HepG2 (cell line): ENCODE measurements around the gene MPC1. TPM values are rescaled to one million over a fixed set of nuclear protein-coding genes. Genes with fewer than 3 reads are reported as not detected.
A peak's percentile ranks its signal among the peaks of the same experiment; 100 is the strongest.

Experiments used
- ARHGAP35 ChIP-seq: sonication (generic); formaldehyde crosslinking; IDR thresholded peaks from 2 replicates; pipeline ENCODE4 v1.9.0; 2022; ENCODE audit warnings: mild to moderate bottlenecking, inconsistent platforms, moderate library complexity, missing genetic modification reagents, borderline replicate concordance
- HNF1A ChIP-seq, 2 experiments: sonication (generic) in 1 of 2; formaldehyde crosslinking in 1 of 2; IDR thresholded peaks; 2 replicates each; pipeline versions ENCODE4 v1.4.0 to v1.6.1; 2016 to 2020; ENCODE audit warnings: borderline replicate concordance in 1 of 2, low read depth in 1 of 2, mild to moderate bottlenecking in 1 of 2, missing genetic modification reagents in 1 of 2
- KAT8 ChIP-seq: IDR thresholded peaks from 2 replicates; pipeline ENCODE4 v1.6.1; 2016; ENCODE audit warnings: missing genetic modification reagents, missing compliant biosample characterization
- MIER2 ChIP-seq: IDR thresholded peaks from 2 replicates; pipeline ENCODE4 v1.6.1; 2016; ENCODE audit warnings: missing biosample characterization, missing genetic modification reagents
- MIER3 ChIP-seq: IDR thresholded peaks from 2 replicates; pipeline ENCODE4 v1.6.1; 2016; ENCODE audit warnings: missing compliant biosample characterization, borderline replicate concordance
- MLXIP ChIP-seq: sonication (generic); formaldehyde crosslinking; IDR thresholded peaks from 2 replicates; pipeline ENCODE4 v1.9.0; 2021; ENCODE audit warnings: missing genetic modification reagents, borderline replicate concordance
- MYNN ChIP-seq: sonication (generic); formaldehyde crosslinking; IDR thresholded peaks from 2 replicates; pipeline ENCODE4 v1.4.0; 2020; ENCODE audit warnings: mild to moderate bottlenecking, low read depth, missing genetic modification reagents
- NFE2L2 ChIP-seq: fragments of 150-350 bp; IDR thresholded peaks from 2 replicates; pipeline ENCODE4 v1.6.1; 2014; ENCODE audit warnings: low read length
- NFYB ChIP-seq: sonication (generic); formaldehyde crosslinking; IDR thresholded peaks from 2 replicates; pipeline ENCODE4 v1.4.0; 2020; ENCODE audit warnings: missing genetic modification reagents
- POLR2AphosphoS5 ChIP-seq: IDR thresholded peaks from 2 replicates; pipeline ENCODE4 v1.6.1; 2012; ENCODE audit warnings: low read depth, low read length
- TBL1XR1 ChIP-seq: fragments of 150-350 bp; IDR thresholded peaks from 2 replicates; pipeline ENCODE4 v1.6.1; 2014; ENCODE audit warnings: borderline replicate concordance, low read length; ENCODE audit not compliant: partially characterized antibody
- U2AF1 ChIP-seq: fragments of 200-400 bp; formaldehyde crosslinking; optimal IDR thresholded peaks from 2 replicates; pipeline ENCODE3; 2017; ENCODE audit warnings: mild to moderate bottlenecking, low read depth, low read length
- ZNF136 ChIP-seq: sonication (generic); formaldehyde crosslinking; IDR thresholded peaks from 2 replicates; pipeline ENCODE4 v1.8.1; 2022; ENCODE audit warnings: low read depth, mild to moderate bottlenecking, moderate library complexity, missing genetic modification reagents
- polyA plus RNA-seq, 8 experiments: library from polyadenylated mRNA; depleted of rRNA in 3 of 8; stranded (reverse) in 7 of 8; unstranded in 1 of 8; fragments of >200 nt; fragmentation: Illumina TruSeq in 4 of 8; extraction: Trizol in 4 of 8; gene quantifications; 2 replicates each; pipeline versions ENCODE4 v1.2.1 to v1.2.3, GENCODE V29; 2011 to 2016; ENCODE audit warnings: low read depth in 4 of 8, missing spikeins in 1 of 8, mixed read lengths in 1 of 8; ENCODE audit not compliant: insufficient read depth in 1 of 8
- total RNA-seq, 5 experiments: library from RNA; depleted of rRNA; stranded (reverse); fragments of >200 nt; fragmentation: Illumina TruSeq; extraction: Trizol; gene quantifications; 2 replicates each; pipeline ENCODE4 v1.2.3, GENCODE V29; 2016; ENCODE audit warnings: low read depth in 1 of 5
- TF ChIP-seq, protein P1 (sequence below): sonication (generic); formaldehyde crosslinking; IDR thresholded peaks from 2 replicates; pipeline ENCODE4 v1.8.1; 2023; ENCODE audit warnings: mild to moderate bottlenecking, inconsistent platforms, moderate library complexity, missing genetic modification reagents, borderline replicate concordance
- TF ChIP-seq, protein P2 (sequence below): sonication (generic); formaldehyde crosslinking; IDR thresholded peaks from 2 replicates; pipeline ENCODE4 v1.4.0; 2020; ENCODE audit warnings: missing genetic modification reagents

MPC1 gene
- total and polyA plus RNA-seq, 2 of the 13 experiments (the other 11 are each of a cell fraction or from before 2014, with no cell fraction given), result 189 to 214 TPM

DNA sequence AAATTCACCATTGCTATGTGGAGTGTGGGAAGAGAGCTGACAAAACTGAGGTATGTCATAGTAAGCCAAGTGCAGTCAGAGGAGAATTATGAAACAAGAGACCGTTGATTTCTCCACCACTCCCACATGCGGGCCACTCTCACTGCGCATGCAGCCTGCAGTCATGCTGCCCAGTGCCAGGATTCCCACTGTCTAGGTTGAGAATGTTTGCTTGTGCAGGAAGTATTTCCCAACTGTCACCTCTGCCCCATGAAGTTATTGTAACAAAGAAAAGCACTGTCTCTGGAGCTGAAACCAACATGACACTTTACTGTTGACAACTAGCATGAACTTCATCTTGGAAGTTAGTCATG lies 21.7 kb downstream of the MPC1 start (continued):
- TF ChIP-seq TBL1XR1, result peak; percentile 95
- TF ChIP-seq MLXIP (CRISPR knock-in tag), result peak; percentile 98
- TF ChIP-seq, protein P1, sequence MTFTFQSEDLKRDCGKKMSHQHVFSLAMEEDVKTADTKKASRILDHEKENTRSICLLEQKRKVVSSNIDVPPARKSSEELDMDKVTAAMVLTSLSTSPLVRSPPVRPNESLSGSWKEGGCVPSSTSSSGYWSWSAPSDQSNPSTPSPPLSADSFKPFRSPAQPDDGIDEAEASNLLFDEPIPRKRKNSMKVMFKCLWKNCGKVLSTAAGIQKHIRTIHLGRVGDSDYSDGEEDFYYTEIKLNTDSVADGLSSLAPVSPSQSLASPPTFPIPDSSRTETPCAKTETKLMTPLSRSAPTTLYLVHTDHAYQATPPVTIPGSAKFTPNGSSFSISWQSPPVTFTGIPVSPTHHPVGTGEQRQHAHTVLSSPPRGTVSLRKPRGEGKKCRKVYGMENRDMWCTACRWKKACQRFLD, result no peak
- TF ChIP-seq HNF1A (IDR thresholded peaks at IDR 0.05; ENCODE audit: low read depth), result peak; percentile 87
- peak; percentile 87; the same call in 1 of the 2 replicates for TF ChIP-seq HNF1A (CRISPR knock-in tag; IDR thresholded peaks at IDR 0.05; ENCODE audit: borderline replicate concordance)
- peak; percentile 100 for TF ChIP-seq MIER3 (CRISPR knock-in tag)
- peak; percentile 93 for TF ChIP-seq ZNF136 (CRISPR knock-in tag)
- peak; percentile 90 for TF ChIP-seq MIER2 (CRISPR knock-in tag)
- peak; percentile 93 for TF ChIP-seq KAT8 (CRISPR knock-in tag)
- no peak for TF ChIP-seq NFE2L2
- 0 out of 2 replicates have a peak, but pooled peaks have one; percentile 22 for TF ChIP-seq NFYB (CRISPR knock-in tag)
- TF ChIP-seq, protein P2, sequence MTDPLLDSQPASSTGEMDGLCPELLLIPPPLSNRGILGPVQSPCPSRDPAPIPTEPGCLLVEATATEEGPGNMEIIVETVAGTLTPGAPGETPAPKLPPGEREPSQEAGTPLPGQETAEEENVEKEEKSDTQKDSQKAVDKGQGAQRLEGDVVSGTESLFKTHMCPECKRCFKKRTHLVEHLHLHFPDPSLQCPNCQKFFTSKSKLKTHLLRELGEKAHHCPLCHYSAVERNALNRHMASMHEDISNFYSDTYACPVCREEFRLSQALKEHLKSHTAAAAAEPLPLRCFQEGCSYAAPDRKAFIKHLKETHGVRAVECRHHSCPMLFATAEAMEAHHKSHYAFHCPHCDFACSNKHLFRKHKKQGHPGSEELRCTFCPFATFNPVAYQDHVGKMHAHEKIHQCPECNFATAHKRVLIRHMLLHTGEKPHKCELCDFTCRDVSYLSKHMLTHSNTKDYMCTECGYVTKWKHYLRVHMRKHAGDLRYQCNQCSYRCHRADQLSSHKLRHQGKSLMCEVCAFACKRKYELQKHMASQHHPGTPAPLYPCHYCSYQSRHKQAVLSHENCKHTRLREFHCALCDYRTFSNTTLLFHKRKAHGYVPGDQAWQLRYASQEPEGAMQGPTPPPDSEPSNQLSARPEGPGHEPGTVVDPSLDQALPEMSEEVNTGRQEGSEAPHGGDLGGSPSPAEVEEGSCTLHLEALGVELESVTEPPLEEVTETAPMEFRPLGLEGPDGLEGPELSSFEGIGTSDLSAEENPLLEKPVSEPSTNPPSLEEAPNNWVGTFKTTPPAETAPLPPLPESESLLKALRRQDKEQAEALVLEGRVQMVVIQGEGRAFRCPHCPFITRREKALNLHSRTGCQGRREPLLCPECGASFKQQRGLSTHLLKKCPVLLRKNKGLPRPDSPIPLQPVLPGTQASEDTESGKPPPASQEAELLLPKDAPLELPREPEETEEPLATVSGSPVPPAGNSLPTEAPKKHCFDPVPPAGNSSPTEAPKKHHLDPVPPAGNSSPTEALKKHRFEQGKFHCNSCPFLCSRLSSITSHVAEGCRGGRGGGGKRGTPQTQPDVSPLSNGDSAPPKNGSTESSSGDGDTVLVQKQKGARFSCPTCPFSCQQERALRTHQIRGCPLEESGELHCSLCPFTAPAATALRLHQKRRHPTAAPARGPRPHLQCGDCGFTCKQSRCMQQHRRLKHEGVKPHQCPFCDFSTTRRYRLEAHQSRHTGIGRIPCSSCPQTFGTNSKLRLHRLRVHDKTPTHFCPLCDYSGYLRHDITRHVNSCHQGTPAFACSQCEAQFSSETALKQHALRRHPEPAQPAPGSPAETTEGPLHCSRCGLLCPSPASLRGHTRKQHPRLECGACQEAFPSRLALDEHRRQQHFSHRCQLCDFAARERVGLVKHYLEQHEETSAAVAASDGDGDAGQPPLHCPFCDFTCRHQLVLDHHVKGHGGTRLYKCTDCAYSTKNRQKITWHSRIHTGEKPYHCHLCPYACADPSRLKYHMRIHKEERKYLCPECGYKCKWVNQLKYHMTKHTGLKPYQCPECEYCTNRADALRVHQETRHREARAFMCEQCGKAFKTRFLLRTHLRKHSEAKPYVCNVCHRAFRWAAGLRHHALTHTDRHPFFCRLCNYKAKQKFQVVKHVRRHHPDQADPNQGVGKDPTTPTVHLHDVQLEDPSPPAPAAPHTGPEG (CRISPR knock-in tag), result peak; percentile 92
- no peak for TF ChIP-seq ARHGAP35 (CRISPR knock-in tag)
- no peak for TF ChIP-seq U2AF1
- TF ChIP-seq POLR2AphosphoS5, result peak; percentile 71
- TF ChIP-seq MYNN (CRISPR knock-in tag), result no peak
